ENCODE results near the gene PTP4A1. TPM values are rescaled to one million over a fixed set of nuclear protein-coding genes. Genes with fewer than 3 reads are reported as not detected.
A peak's percentile ranks its signal among the peaks of the same experiment; 100 is the strongest.

Gene PTP4A1
- total and polyA plus RNA-seq, 2 of the 13 experiments (the other 11 are each of a cell fraction or from before 2014, with no cell fraction given), result 141 to 376 TPM

GRCh38 chr6:63572044-63572746 is at the start of gene PTP4A1, which contains the start of gene LOC128125822 (continued):
- TF ChIP-seq TFE3 (CRISPR knock-in tag; IDR thresholded peaks at IDR 0.05) (no peak), ZNF362 (CRISPR knock-in tag; IDR thresholded peaks at IDR 0.05; ENCODE audit: borderline replicate concordance) (no peak), NR3C1 (CRISPR knock-in tag; IDR thresholded peaks at IDR 0.05) (no peak), ARID2 (CRISPR knock-in tag; IDR thresholded peaks at IDR 0.05; ENCODE audit: borderline replicate concordance) (no peak; the same call in 1 of the 2 replicates), ZNF766 (CRISPR knock-in tag; IDR thresholded peaks at IDR 0.05; ENCODE audit: borderline replicate concordance) (0 out of 2 replicates have a peak, but pooled peaks have one; percentile 54), MXD1 (CRISPR knock-in tag; IDR thresholded peaks at IDR 0.05) (peak; percentile 89), ELK4 (CRISPR knock-in tag; IDR thresholded peaks at IDR 0.05; ENCODE audit: borderline replicate concordance) (no peak), PRDM15 (CRISPR knock-in tag; IDR thresholded peaks at IDR 0.05) (no peak), ARNT2 (CRISPR knock-in tag; IDR thresholded peaks at IDR 0.05; ENCODE audit: low read depth) (peak; percentile 80), SOX13 (IDR thresholded peaks at IDR 0.05) (no peak; the same call in 1 of the 2 replicates), SOX13 (CRISPR knock-in tag; conservative IDR thresholded peaks at IDR 0.05 in 1 of 2, IDR thresholded peaks at IDR 0.05 in 1 of 2) (no peak), ZBTB2 (CRISPR knock-in tag; IDR thresholded peaks at IDR 0.05; ENCODE audit: low read depth) (peak; percentile 80), KLF16 (CRISPR knock-in tag; IDR thresholded peaks at IDR 0.05) (peak in 1 of 2 experiments; percentile 96; a peak in 2 of 4 replicates), THYN1 (CRISPR knock-in tag; IDR thresholded peaks at IDR 0.05; ENCODE audit: borderline replicate concordance, low read depth) (peak; percentile 46; the same call in 1 of the 2 replicates), ZNF383 (CRISPR knock-in tag; IDR thresholded peaks at IDR 0.05; ENCODE audit: borderline replicate concordance) (no peak), ZNF282 (IDR thresholded peaks at IDR 0.05; ENCODE audit: partially characterized antibody) (no peak), ZNF614 (CRISPR knock-in tag; IDR thresholded peaks at IDR 0.05; ENCODE audit: borderline replicate concordance) (0 out of 2 replicates have a peak, but pooled peaks have one; percentile 60)
